Measurements from ENCODE around the gene TTLL11. TPM values are rescaled to one million over a fixed set of nuclear protein-coding genes. Genes with fewer than 3 reads are reported as not detected.

The TTLL11 gene
- polyA plus RNA-seq, 3 donors from 2014 or later: 3.1 to 8.3 (median 5.6) TPM

DNA sequence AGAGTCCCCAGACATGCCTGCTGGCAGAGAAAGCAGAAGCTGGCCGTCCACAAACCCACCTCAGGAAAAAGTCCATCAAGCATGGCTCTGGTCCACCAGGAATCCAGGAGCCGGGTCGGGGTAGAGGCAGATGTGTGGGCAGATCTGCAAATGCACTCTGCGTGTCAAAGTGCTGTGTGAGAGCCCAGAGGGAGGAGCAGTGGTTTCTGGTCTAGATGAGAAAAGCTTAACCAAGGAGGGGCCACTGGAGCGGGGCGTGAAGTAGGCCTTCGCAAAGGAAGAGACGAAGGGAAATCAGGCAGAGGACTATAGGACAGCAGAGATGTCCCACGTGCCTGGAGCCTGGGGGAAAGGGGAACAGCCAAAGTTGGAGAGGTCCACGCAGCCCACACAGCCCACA lies 40.0 kb downstream of the TTLL11 start:
- peaks cover 0 to 4% (median 4%) of the 10 kb centered on the region in 3 donors for H3K27me3 Mint-ChIP-seq (ENCODE audit: low read depth in 3 of 3)
- H3K27ac Mint-ChIP-seq: peak overlapping the region in 2 of 6 donors; percentile 26 to 36
- peaks cover 0 to 3% (median 0%) of the 10 kb centered on the region in 3 donors for H3K36me3 Mint-ChIP-seq
- H3K4me3 Mint-ChIP-seq: no peak overlapping the region
- peaks cover 28 to 30% of the 10 kb centered on the region in 2 donors for H3K4me1 Mint-ChIP-seq
- H3K9me3 Mint-ChIP-seq: no peaks in the 10 kb centered on the region
- DNase-seq: no peak

GRCh38 chr9:122051351-122052321 lies 41.5 kb downstream of the TTLL11 start:
- peak; percentile 16 to 17 (median 17) for DNase-seq
- H3K27me3 Mint-ChIP-seq (ENCODE audit: low read depth in 3 of 3): peaks cover 0 to 4% (median 2%) of the 10 kb centered on the region in 3 donors
- H3K9me3 Mint-ChIP-seq: no peaks in the 10 kb centered on the region
- H3K4me3 Mint-ChIP-seq: peak overlapping the region; percentile 10 to 73 (median 46)
- H3K4me1 Mint-ChIP-seq: peaks cover 26 to 30% of the 10 kb centered on the region in 2 donors
- H3K36me3 Mint-ChIP-seq: no peaks in the 10 kb centered on the region
- peak overlapping the region; percentile 8 to 87 (median 47) for H3K27ac Mint-ChIP-seq

DNA sequence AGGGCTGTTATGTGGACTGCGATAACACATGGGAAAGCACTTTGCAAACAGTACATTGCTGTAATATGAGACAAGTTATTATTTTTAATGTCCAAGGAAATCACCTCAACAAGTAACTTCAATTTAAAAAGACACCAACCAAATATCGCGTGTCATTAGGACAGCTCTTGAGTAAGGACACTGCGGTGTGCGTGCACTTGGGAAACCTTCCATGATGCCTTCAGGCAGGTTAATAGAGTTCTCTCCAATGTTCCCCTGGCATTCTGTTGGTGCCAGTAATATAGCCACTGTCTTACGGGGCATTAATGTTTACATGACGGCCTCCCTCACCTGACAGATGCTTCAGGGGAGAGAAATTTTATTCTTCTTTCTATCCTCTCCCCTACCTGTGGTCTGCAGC lies 42.9 kb downstream of the TTLL11 start:
- DNase-seq: no peak
- Mint-ChIP-seq H3K36me3 (peaks cover 0 to 10% (median 5%) of the 10 kb centered on the region in 3 donors), H3K4me1 (peaks cover 26 to 30% of the 10 kb centered on the region in 2 donors), H3K27ac (no peak overlapping the region), H3K9me3 (no peaks in the 10 kb centered on the region), H3K27me3 (ENCODE audit: low read depth in 3 of 3) (peaks cover 0 to 4% (median 2%) of the 10 kb centered on the region in 3 donors), H3K4me3 (no peak overlapping the region)

DNA sequence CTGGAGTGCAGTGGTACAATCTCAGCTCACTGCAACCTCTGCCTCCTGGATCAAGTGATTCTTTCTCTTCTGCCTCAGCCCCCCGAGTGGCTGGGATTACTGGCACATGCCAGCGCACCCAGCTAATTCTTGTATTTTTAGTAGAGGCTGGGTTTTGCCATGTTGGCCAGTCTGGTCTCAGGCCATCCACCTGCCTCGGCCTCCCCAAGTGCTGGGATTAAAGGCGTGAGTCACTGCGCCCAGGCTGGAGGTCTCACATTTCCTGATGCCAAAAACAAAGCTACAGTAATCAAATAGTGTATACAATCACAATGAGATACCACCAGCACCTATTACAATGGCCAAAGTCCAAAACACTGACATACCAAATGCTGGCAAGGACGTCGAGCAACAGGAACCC lies 51.1 kb downstream of the TTLL11 start:
- Mint-ChIP-seq H3K4me3 (no peak overlapping the region), H3K27me3 (ENCODE audit: low read depth in 3 of 3) (peaks cover 0 to 2% (median 1%) of the 10 kb centered on the region in 3 donors), H3K4me1 (peaks cover 5 to 14% of the 10 kb centered on the region in 2 donors), H3K9me3 (peaks cover 0 to 2% (median 0%) of the 10 kb centered on the region in 6 donors), H3K27ac (no peak overlapping the region), H3K36me3 (peaks cover 5 to 27% (median 13%) of the 10 kb centered on the region in 3 donors)
- DNase-seq: no peak

DNA sequence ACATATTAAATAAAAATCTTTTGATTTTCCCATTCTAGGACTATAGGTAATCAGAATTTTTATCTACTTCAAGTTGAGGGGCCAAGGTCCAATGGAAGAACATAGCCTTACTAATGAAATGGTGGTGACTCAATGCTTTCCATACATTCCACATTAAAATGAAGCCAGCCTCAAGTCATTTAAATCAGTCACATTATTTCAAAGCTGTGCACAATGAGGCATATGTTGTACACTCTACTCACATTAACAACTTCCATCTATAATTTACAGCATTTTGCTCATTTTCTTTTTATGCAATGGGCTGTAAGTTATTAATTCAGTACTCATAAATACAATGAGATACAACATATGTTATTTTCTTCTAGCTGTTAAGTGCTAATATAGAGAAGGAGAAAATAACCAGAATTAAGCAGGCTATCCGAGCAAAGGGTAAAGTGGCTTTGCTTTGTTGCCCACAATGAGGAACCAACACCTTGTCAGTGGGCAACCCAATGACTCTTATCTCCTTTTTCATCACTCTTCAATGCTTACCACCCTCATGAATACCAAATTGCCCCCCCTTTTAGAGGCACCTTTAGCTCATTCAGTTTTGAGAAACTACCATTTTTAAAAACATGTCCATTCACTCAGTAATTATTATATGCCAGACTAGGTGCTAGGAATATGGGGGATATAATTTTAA lies 52.4 kb downstream of the TTLL11 start:
- H3K4me1 Mint-ChIP-seq: peaks cover 5 to 14% of the 10 kb centered on the region in 2 donors

DNA sequence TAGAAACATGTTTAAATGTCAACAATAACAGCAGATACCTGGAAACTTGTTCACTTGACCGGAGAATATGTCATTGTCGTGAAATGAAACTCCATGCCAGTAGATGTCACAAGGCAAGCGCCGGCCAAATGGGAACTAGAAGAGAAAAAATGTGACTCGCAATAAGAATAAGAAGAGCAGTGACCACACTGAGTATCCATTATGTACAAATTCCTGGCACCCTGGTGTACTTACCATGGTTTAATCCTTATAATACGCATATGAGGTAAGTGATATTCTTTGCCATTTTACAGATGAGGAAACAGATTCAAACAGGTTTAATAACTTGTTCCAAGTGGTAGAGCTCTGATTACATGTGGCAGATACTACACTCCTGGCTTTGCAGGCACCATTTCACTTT lies 53.9 kb downstream of the TTLL11 start:
- Mint-ChIP-seq H3K4me1 (peaks cover 5 to 14% of the 10 kb centered on the region in 2 donors), H3K4me3 (no peak overlapping the region), H3K27me3 (ENCODE audit: low read depth in 3 of 3) (peaks cover 0 to 4% (median 3%) of the 10 kb centered on the region in 3 donors), H3K27ac (no peak overlapping the region), H3K36me3 (peaks cover 0 to 22% (median 17%) of the 10 kb centered on the region in 3 donors), H3K9me3 (peaks cover 0 to 2% (median 0%) of the 10 kb centered on the region in 6 donors)
- DNase-seq: no peak

More for the DNA sequence above, 52.4 kb downstream of the TTLL11 start:
- Mint-ChIP-seq H3K27ac (no peak overlapping the region), H3K27me3 (ENCODE audit: low read depth in 3 of 3) (peaks cover 0 to 2% (median 1%) of the 10 kb centered on the region in 3 donors), H3K36me3 (peaks cover 0 to 20% (median 19%) of the 10 kb centered on the region in 3 donors), H3K4me3 (no peak overlapping the region), H3K9me3 (peaks cover 0 to 2% (median 0%) of the 10 kb centered on the region in 6 donors)
- DNase-seq: no peak

DNA sequence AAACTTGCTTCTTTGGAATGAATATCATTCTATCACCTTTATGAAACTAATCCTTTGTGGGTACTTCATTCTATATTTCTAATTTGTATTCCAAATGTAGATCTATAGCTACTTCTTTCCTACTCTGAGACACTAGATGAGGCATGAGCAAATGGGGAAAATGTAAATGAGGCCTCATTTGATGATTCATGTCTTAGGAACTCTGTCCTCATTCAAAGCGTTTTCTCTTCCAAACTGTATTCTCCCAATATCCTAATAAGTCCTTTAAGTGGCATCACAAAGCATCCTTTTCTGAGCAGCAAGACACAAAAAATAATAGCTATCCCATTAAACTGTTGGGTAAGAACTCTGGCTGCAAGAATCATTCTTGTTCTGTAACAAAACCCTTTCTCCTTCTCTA lies 56.1 kb downstream of the TTLL11 start:
- no peaks in the 10 kb centered on the region for H3K9me3 Mint-ChIP-seq
- H3K4me3 Mint-ChIP-seq: no peak overlapping the region
- H3K27me3 Mint-ChIP-seq (ENCODE audit: low read depth in 3 of 3): peaks cover 0 to 3% (median 1%) of the 10 kb centered on the region in 3 donors
- peaks cover 5 to 14% of the 10 kb centered on the region in 2 donors for H3K4me1 Mint-ChIP-seq
- DNase-seq: no peak
- H3K27ac Mint-ChIP-seq: no peak overlapping the region
- peaks cover 0 to 21% (median 8%) of the 10 kb centered on the region in 3 donors for H3K36me3 Mint-ChIP-seq

DNA sequence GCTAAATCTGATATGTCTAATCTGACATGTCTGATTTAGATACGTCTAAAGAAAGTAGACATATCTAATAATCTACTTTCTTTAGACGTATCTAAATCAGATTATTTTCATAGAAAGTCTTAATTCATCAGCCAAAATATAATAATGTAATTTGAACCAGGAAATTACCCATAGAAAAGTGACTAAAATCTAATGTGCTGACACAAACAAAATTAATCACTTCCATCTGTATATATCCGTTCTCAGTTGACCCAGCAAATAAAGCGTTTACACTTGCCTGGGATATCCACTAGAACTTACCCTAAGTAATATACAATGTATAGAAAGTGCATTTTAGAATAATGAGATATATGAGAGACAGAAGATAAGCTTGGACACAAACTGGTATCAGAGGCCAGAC lies 56.7 kb downstream of the TTLL11 start:
- no peak for DNase-seq
- no peaks in the 10 kb centered on the region for H3K9me3 Mint-ChIP-seq
- H3K36me3 Mint-ChIP-seq: peaks cover 0 to 22% (median 8%) of the 10 kb centered on the region in 3 donors
- peaks cover 5 to 13% of the 10 kb centered on the region in 2 donors for H3K4me1 Mint-ChIP-seq
- H3K27me3 Mint-ChIP-seq (ENCODE audit: low read depth in 3 of 3): peaks cover 0 to 3% (median 1%) of the 10 kb centered on the region in 3 donors
- H3K27ac Mint-ChIP-seq: no peak overlapping the region
- H3K4me3 Mint-ChIP-seq: no peak overlapping the region

GRCh38 chr9:122033775-122034373 lies 59.2 kb downstream of the TTLL11 start:
- H3K27me3 Mint-ChIP-seq (ENCODE audit: low read depth in 3 of 3): peaks cover 0 to 2% (median 1%) of the 10 kb centered on the region in 3 donors
- H3K4me3 Mint-ChIP-seq: no peak overlapping the region
- H3K36me3 Mint-ChIP-seq: peaks cover 0 to 22% (median 8%) of the 10 kb centered on the region in 3 donors
- H3K4me1 Mint-ChIP-seq: no peaks in the 10 kb centered on the region
- no peak for DNase-seq
- no peak overlapping the region for H3K27ac Mint-ChIP-seq
- no peaks in the 10 kb centered on the region for H3K9me3 Mint-ChIP-seq

GRCh38 chr9:122032346-122032745 lies 60.8 kb downstream of the TTLL11 start:
- DNase-seq: no peak
- Mint-ChIP-seq H3K4me1 (no peaks in the 10 kb centered on the region), H3K27ac (no peak overlapping the region), H3K27me3 (ENCODE audit: low read depth in 3 of 3) (peaks cover 0 to 3% (median 1%) of the 10 kb centered on the region in 3 donors), H3K9me3 (no peaks in the 10 kb centered on the region), H3K36me3 (peaks cover 11 to 23% (median 12%) of the 10 kb centered on the region in 3 donors), H3K4me3 (no peak overlapping the region)

DNA sequence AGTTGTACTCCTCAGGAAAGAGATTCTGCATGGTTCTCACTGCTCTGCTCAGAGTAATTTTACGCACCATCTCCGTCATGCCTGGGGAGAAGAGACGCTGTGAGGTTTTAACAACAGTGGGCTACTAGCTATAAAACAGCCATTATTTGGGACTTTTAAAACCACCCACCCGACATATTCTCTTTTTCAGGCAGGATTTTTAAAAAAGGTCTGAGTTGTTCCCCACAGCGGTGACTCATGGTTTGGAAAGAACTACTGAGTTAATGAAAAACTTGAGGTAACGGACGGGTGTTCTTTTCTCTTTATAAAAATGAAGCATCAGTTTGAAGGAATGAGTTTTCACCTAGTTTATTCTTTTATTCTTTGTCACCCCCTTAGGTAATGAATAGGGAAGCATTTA lies 61.3 kb downstream of the TTLL11 start:
- Mint-ChIP-seq H3K27ac (no peak overlapping the region), H3K36me3 (peaks cover 9 to 24% (median 17%) of the 10 kb centered on the region in 3 donors), H3K9me3 (no peaks in the 10 kb centered on the region), H3K4me3 (no peak overlapping the region), H3K4me1 (no peaks in the 10 kb centered on the region), H3K27me3 (ENCODE audit: low read depth in 3 of 3) (peaks cover 0 to 3% (median 1%) of the 10 kb centered on the region in 3 donors)
- no peak for DNase-seq

GRCh38 chr9:122031157-122031556 lies 62.0 kb downstream of the TTLL11 start:
- Mint-ChIP-seq H3K27ac (no peak overlapping the region), H3K27me3 (ENCODE audit: low read depth in 3 of 3) (peaks cover 0 to 3% (median 1%) of the 10 kb centered on the region in 3 donors)

GRCh38 chr9:122030357-122030756 lies 62.8 kb downstream of the TTLL11 start:
- no peak overlapping the region for H3K4me3 Mint-ChIP-seq
- no peaks in the 10 kb centered on the region for H3K4me1 Mint-ChIP-seq
- H3K9me3 Mint-ChIP-seq: no peaks in the 10 kb centered on the region
- H3K27me3 Mint-ChIP-seq (ENCODE audit: low read depth in 3 of 3): peaks cover 0 to 3% (median 1%) of the 10 kb centered on the region in 3 donors
- no peak for DNase-seq
- no peak overlapping the region for H3K27ac Mint-ChIP-seq
- peaks cover 14 to 25% (median 17%) of the 10 kb centered on the region in 3 donors for H3K36me3 Mint-ChIP-seq

More at GRCh38 chr9:122031157-122031556, 62.0 kb downstream of the TTLL11 start:
- Mint-ChIP-seq H3K9me3 (no peaks in the 10 kb centered on the region), H3K4me3 (no peak overlapping the region), H3K4me1 (no peaks in the 10 kb centered on the region), H3K36me3 (peaks cover 9 to 26% (median 17%) of the 10 kb centered on the region in 3 donors)
- no peak for DNase-seq

Data from immature natural killer cell (primary cell).